Activated CD4-positive, alpha-beta memory T cell treated with anti-CD3 and anti-CD28 coated beads for 36 hours (primary cell): Measurements from ENCODE around the gene FN1. TPM values are rescaled to one million over a fixed set of nuclear protein-coding genes. Genes with fewer than 3 reads are reported as not detected.
"Not testable (repeated sequence)": the region's sequence is repeated elsewhere in the genome, so short reads cannot be mapped to it uniquely, and the experiment has no call there.

Experiments
- CTCF ChIA-PET: fragments of 350-600 bp; sonication (Branson Sonifier 250); formaldehyde crosslinking; loops from one replicate; lab custom pipeline; 2021; ENCODE audit warnings: antibody characterized with exemption, inconsistent platforms; lab: Charles Lee
- POLR2A ChIA-PET: fragments of 350-600 bp; sonication (Branson Sonifier 250); formaldehyde crosslinking; loops from one replicate; lab custom pipeline; 2021; ENCODE audit warnings: antibody characterized with exemption; lab: Charles Lee
- DNase-seq: peaks from one replicate; pipeline ENCODE4 v3.0.0-alpha.2; 2020
- H3K27ac Mint-ChIP-seq: one replicate; pipeline ENCODE4 v1.8.0; 2021; ENCODE audit warnings: mixed read lengths
- H3K27me3 Mint-ChIP-seq: one replicate; pipeline ENCODE4 v1.8.0; 2021; ENCODE audit warnings: mixed read lengths
- H3K36me3 Mint-ChIP-seq: one replicate; pipeline ENCODE4 v1.8.0; 2021; ENCODE audit warnings: mixed read lengths
- H3K4me1 Mint-ChIP-seq: one replicate; pipeline ENCODE4 v1.8.0; 2021; ENCODE audit warnings: low read depth, mixed read lengths
- H3K4me3 Mint-ChIP-seq: one replicate; pipeline ENCODE4 v1.8.0; 2021; ENCODE audit warnings: mild to moderate bottlenecking, mixed read lengths
- H3K9me3 Mint-ChIP-seq: one replicate; pipeline ENCODE4 v1.8.0; 2021; ENCODE audit warnings: mixed read lengths
- intact Hi-C: fragments of 100-400 bp; cut with micrococcal nuclease; formaldehyde crosslinking; loops from one replicate; pipeline ENCODE4 v1.15.1; 2023
- total RNA-seq, 2 experiments: library from RNA; stranded (reverse); gene quantifications; one replicate each; pipeline ENCODE4 v1.2.3, GENCODE V29; 2021

Gene FN1
- total RNA-seq, 2 experiments from 2014 or later = 0.50 to 0.53 TPM

- no peaks in the 10 kb centered on the region for H3K4me1 Mint-ChIP-seq
- intact Hi-C loops = no loop called here
- no peak for DNase-seq
- POLR2A ChIA-PET = no interaction called here
- CTCF ChIA-PET = interaction anchor here (0.6 kb wide), 3 partner anchors 412 to 556 kb away, joined by 3 to 4 read pairs (median 4); no protein-coding TSS in a partner anchor
- H3K4me3 Mint-ChIP-seq = no peak overlapping the region
- no peak overlapping the region for H3K27ac Mint-ChIP-seq
- H3K9me3 Mint-ChIP-seq = no peaks in the 10 kb centered on the region
- H3K27me3 Mint-ChIP-seq = no peaks in the 10 kb centered on the region
- H3K36me3 Mint-ChIP-seq = peaks cover 41% of the 10 kb centered on the region
Measured at GRCh38 chr2:215361876-215362561, 73.8 kb downstream of the FN1 start.

GRCh38 chr2:215361211-215361875 is 74.5 kb downstream of the FN1 start:
- no peak for DNase-seq
- CTCF ChIA-PET = interaction anchor here (0.6 kb wide), 3 partner anchors 411 to 557 kb away, joined by 3 to 4 read pairs (median 4); no protein-coding TSS in a partner anchor
- Mint-ChIP-seq H3K4me1 (no peaks in the 10 kb centered on the region), H3K4me3 (no peak overlapping the region), H3K27ac (no peak overlapping the region), H3K27me3 (no peaks in the 10 kb centered on the region), H3K9me3 (no peaks in the 10 kb centered on the region), H3K36me3 (peaks cover 43% of the 10 kb centered on the region)
- POLR2A ChIA-PET = no interaction called here
- intact Hi-C loops = no loop called here

- no peak overlapping the region for H3K27ac Mint-ChIP-seq
- CTCF ChIA-PET = no interaction called here
- no peaks in the 10 kb centered on the region for H3K9me3 Mint-ChIP-seq
- no peaks in the 10 kb centered on the region for H3K4me1 Mint-ChIP-seq
- no peaks in the 10 kb centered on the region for H3K27me3 Mint-ChIP-seq
- DNase-seq = no peak
- H3K4me3 Mint-ChIP-seq = no peak overlapping the region
- H3K36me3 Mint-ChIP-seq = peaks cover 43% of the 10 kb centered on the region
- POLR2A ChIA-PET = no interaction called here
- intact Hi-C loops = no loop called here
Measured at GRCh38 chr2:215360596-215360995, 75.3 kb downstream of the FN1 start.

GRCh38 chr2:215360059-215360458 is 75.8 kb downstream of the FN1 start:
- H3K4me3 Mint-ChIP-seq, H3K4me1 Mint-ChIP-seq, H3K27ac Mint-ChIP-seq, intact Hi-C loops, H3K9me3 Mint-ChIP-seq, DNase-seq, H3K27me3 Mint-ChIP-seq, POLR2A ChIA-PET: not testable (repeated sequence)
- H3K36me3 Mint-ChIP-seq = peaks cover 43% of the 10 kb centered on the region
- CTCF ChIA-PET = interaction anchor here (0.7 kb wide), 1 partner anchor 548 kb away, joined by 3 read pairs; no protein-coding TSS in a partner anchor

GRCh38 chr2:215359576-215359922 is 76.3 kb downstream of the FN1 start:
- no peak for DNase-seq
- intact Hi-C loops = no loop called here
- Mint-ChIP-seq H3K4me1 (no peaks in the 10 kb centered on the region), H3K36me3 (peaks cover 39% of the 10 kb centered on the region), H3K9me3 (no peaks in the 10 kb centered on the region), H3K27me3 (no peaks in the 10 kb centered on the region), H3K27ac (no peak overlapping the region), H3K4me3 (no peak overlapping the region)
- ChIA-PET POLR2A (no interaction called here), CTCF (interaction anchor here (1.0 kb wide), 1 partner anchor 48 kb away, joined by 3 read pairs; the partner anchor contains the start of gene ATIC)

GRCh38 chr2:215358891-215359575 is 76.8 kb downstream of the FN1 start:
- DNase-seq = no peak
- intact Hi-C loops = no loop called here
- ChIA-PET CTCF (interaction anchor here (1.0 kb wide), 1 partner anchor 47 kb away, joined by 3 read pairs; the partner anchor contains the start of gene ATIC), POLR2A (no interaction called here)
- H3K4me1 Mint-ChIP-seq = no peaks in the 10 kb centered on the region
- H3K36me3 Mint-ChIP-seq = peaks cover 42% of the 10 kb centered on the region
- H3K4me3 Mint-ChIP-seq = no peak overlapping the region
- H3K27ac Mint-ChIP-seq = no peak overlapping the region
- no peaks in the 10 kb centered on the region for H3K27me3 Mint-ChIP-seq
- H3K9me3 Mint-ChIP-seq = no peaks in the 10 kb centered on the region

GRCh38 chr2:215358312-215358845 is 77.5 kb downstream of the FN1 start:
- POLR2A ChIA-PET = no interaction called here
- Mint-ChIP-seq H3K9me3 (no peaks in the 10 kb centered on the region), H3K27ac (no peak overlapping the region)

GRCh38 chr2:215357660-215358059 is 78.2 kb downstream of the FN1 start:
- peaks cover 37% of the 10 kb centered on the region for H3K36me3 Mint-ChIP-seq
- H3K4me1 Mint-ChIP-seq = no peaks in the 10 kb centered on the region
- no peaks in the 10 kb centered on the region for H3K9me3 Mint-ChIP-seq
- no peak overlapping the region for H3K4me3 Mint-ChIP-seq
- intact Hi-C loops = no loop called here
- no peaks in the 10 kb centered on the region for H3K27me3 Mint-ChIP-seq
- ChIA-PET CTCF (no interaction called here), POLR2A (no interaction called here)
- no peak overlapping the region for H3K27ac Mint-ChIP-seq
- DNase-seq = no peak

More at GRCh38 chr2:215358312-215358845, 77.5 kb downstream of the FN1 start:
- Mint-ChIP-seq H3K4me3 (no peak overlapping the region), H3K36me3 (peaks cover 36% of the 10 kb centered on the region), H3K27me3 (no peaks in the 10 kb centered on the region), H3K4me1 (no peaks in the 10 kb centered on the region)
- DNase-seq = no peak
- CTCF ChIA-PET = no interaction called here
- intact Hi-C loops = no loop called here

- ChIA-PET POLR2A (no interaction called here), CTCF (no interaction called here)
- intact Hi-C loops = no loop called here
- Mint-ChIP-seq H3K36me3 (peaks cover 33% of the 10 kb centered on the region), H3K27me3 (no peaks in the 10 kb centered on the region), H3K4me1 (no peaks in the 10 kb centered on the region), H3K27ac (no peak overlapping the region), H3K9me3 (no peaks in the 10 kb centered on the region), H3K4me3 (no peak overlapping the region)
- no peak for DNase-seq
Measured at GRCh38 chr2:215356948-215357461, 78.9 kb downstream of the FN1 start.

- Mint-ChIP-seq H3K4me1 (no peaks in the 10 kb centered on the region), H3K27ac (no peak overlapping the region), H3K36me3 (peaks cover 36% of the 10 kb centered on the region), H3K4me3 (no peak overlapping the region), H3K27me3 (no peaks in the 10 kb centered on the region), H3K9me3 (no peaks in the 10 kb centered on the region)
- POLR2A ChIA-PET = no interaction called here
- CTCF ChIA-PET = no interaction called here
- DNase-seq = no peak
- intact Hi-C loops = no loop called here
Measured at GRCh38 chr2:215356334-215356947, 79.4 kb downstream of the FN1 start.

- ChIA-PET POLR2A (no interaction called here), CTCF (no interaction called here)
- Mint-ChIP-seq H3K36me3 (peaks cover 38% of the 10 kb centered on the region), H3K27me3 (no peaks in the 10 kb centered on the region), H3K9me3 (no peaks in the 10 kb centered on the region), H3K4me1 (no peaks in the 10 kb centered on the region), H3K4me3 (no peak overlapping the region), H3K27ac (no peak overlapping the region)
- intact Hi-C loops = no loop called here
- DNase-seq = no peak
Measured at GRCh38 chr2:215355801-215356200, 80.1 kb downstream of the FN1 start.
